ENCODE data around the gene WWOX.
"Not testable (repeated sequence)": the region's sequence is repeated elsewhere in the genome, so short reads cannot be mapped to it uniquely, and the experiment has no call there.

Gene WWOX

DNA sequence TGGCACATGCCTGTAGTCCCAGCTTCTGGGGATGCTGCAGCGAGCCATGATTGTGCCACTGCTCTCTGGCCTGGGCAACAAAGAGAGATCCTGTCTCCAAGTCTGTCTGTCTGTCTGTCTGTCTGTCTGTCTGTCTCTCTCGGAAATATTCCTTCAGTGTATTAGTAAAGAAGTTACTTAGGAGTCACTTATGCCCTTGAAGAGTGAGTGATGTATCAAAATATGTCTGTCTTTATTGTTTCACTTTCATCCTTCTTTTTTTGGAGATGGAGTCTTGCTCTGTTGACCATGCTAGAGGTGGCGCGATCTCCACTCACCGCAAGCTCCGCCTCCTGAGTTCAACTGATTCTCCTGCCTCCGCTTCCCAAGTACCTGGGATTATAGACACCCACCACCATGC lies 410.5 kb downstream of the WWOX start:
- no peak for DNase-seq (ENCODE audit: extremely low spot score)
- TF ChIP-seq, protein P1, sequence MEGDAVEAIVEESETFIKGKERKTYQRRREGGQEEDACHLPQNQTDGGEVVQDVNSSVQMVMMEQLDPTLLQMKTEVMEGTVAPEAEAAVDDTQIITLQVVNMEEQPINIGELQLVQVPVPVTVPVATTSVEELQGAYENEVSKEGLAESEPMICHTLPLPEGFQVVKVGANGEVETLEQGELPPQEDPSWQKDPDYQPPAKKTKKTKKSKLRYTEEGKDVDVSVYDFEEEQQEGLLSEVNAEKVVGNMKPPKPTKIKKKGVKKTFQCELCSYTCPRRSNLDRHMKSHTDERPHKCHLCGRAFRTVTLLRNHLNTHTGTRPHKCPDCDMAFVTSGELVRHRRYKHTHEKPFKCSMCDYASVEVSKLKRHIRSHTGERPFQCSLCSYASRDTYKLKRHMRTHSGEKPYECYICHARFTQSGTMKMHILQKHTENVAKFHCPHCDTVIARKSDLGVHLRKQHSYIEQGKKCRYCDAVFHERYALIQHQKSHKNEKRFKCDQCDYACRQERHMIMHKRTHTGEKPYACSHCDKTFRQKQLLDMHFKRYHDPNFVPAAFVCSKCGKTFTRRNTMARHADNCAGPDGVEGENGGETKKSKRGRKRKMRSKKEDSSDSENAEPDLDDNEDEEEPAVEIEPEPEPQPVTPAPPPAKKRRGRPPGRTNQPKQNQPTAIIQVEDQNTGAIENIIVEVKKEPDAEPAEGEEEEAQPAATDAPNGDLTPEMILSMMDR (IDR thresholded peaks at IDR 0.05; ENCODE audit: control extremely low read depth, extremely low read depth, low read depth, missing control alignments): no peak
- POLR2A ChIA-PET: no interaction called here
- CTCF ChIA-PET: no interaction called here

DNA sequence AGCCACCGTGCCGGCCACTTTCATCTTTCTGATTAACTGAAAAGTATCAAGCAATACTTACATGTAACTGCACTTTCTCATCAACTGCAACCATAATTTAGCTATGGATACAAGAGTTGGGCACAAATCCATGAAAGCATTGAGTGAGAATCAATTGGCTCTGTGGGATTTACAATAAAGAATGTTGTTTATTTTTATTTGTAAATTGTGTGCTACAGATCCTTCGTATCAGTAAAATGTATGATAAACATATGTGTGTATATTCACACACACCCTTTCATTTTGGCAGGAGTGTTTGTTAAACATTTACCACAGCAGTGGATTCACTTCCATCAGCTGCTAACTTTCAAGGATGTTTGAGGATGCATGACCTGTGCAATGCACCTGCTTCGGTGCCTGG lies 411.0 kb downstream of the WWOX start:
- CTCF ChIA-PET: no interaction called here
- TF ChIP-seq, protein P1 (IDR thresholded peaks at IDR 0.05; ENCODE audit: control extremely low read depth, extremely low read depth, low read depth, missing control alignments): no peak
- DNase-seq (ENCODE audit: extremely low spot score): no peak
- POLR2A ChIA-PET: no interaction called here

DNA sequence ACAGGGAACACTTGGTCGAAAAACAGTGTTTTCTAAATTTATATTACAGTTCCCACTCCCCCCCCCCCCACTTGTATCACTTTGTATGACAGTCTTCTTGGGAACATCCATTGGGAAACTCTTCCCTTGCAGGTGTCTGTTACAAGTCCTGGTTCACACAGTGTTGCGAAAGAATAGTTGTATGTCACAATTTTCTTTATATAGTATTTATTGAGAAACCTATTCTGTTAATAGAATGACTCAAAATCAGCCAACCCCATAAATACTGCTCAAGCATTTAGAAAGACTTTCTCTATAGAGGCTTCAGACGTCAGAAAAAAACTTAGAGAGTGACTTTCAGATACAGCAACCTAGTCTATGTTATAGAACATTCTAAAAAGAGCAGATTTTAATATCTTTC lies 414.4 kb downstream of the WWOX start:
- CTCF ChIA-PET: interaction anchor here (1.4 to 3.4 kb wide), 3 partner anchors 10 to 257 kb away, joined by 3 to 15 read pairs (median 3); no protein-coding TSS in a partner anchor
- DNase-seq (ENCODE audit: extremely low spot score): no peak
- POLR2A ChIA-PET: no interaction called here
- TF ChIP-seq, protein P1 (IDR thresholded peaks at IDR 0.05; ENCODE audit: control extremely low read depth, extremely low read depth, low read depth, missing control alignments): no peak

DNA sequence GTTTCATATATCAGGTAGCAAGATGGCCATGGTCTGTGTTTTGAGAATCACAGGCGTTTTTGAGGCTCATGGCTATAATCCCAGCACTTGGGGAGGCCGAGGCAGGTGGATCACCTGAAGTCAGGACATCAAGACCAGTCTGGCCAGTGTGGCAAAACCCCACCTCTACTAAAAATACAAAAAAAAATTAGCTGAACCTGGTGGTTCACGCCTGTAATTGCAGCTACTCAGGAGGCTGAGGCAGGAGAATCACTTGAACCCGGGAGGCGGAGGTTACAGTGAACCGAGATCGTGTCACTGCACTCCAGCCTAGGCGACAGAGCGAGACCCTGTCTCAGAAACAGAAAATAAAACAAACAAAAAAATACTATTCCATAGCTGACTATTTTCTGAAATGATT lies 415.4 kb downstream of the WWOX start:
- DNase-seq (ENCODE audit: extremely low spot score); POLR2A ChIA-PET: not testable (repeated sequence)
- CTCF ChIA-PET: interaction anchor here (1.2 to 3.4 kb wide), 4 partner anchors 10 to 256 kb away, joined by 3 to 15 read pairs (median 3); no protein-coding TSS in a partner anchor

DNA sequence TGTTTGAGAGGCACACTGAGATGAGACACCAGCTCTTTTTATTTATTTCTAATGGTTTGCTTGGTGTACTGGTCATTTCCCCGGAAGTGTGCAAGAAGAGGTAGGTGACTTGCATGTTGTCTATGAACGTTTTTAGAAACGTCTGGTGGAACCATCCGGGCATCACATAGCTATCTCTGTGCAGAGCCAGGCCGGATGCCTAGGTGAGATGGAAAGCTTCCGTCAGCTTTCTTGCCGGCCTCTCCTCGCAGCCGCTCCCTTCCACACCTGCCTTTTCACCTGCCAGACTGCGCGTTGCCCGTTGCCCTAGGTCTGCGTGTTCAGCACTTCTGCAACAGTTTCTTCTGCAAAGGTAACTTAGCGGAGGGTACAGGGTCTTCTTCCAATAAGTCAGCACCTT lies 416.0 kb downstream of the WWOX start:
- no peak for DNase-seq (ENCODE audit: extremely low spot score)
- TF ChIP-seq, protein P1 (IDR thresholded peaks at IDR 0.05; ENCODE audit: control extremely low read depth, extremely low read depth, low read depth, missing control alignments): no peak
- POLR2A ChIA-PET: no interaction called here
- CTCF ChIA-PET: interaction anchor here (1.2 to 3.4 kb wide), 4 partner anchors 9 to 255 kb away, joined by 3 to 15 read pairs (median 3); no protein-coding TSS in a partner anchor

DNA sequence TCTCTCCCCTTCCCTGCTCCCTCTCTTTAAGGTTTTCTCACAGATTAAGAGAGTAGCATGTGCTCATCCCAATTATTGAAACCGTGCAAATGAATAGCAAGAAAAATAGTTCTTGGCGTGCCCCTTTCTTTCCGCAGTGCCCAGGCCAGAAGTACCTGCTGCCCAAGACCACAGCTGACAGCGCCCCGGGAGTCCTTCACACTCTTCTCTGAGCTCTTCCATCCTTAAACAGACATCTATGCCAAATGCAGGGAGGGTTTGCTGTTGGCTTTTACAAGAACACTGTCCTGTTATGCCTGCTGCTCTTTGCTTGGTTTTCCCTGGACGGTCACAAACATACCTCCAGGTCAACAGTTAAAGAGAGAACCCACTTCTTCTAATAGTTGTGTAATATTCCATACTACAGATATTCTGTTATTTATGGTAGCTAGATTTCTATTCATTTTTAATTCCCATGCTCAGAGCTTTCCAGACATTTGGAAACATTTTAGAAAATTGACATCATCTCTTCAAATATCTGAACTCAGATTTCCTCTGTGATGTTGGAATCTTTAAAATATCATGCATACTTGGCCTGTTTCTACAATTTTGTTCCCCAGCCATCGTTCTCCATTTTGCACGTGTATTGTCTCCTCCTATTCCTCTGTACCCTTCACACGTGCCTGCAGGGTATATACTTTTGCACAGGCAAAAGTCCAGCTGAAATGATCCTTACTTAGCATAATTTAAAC lies 416.7 kb downstream of the WWOX start:
- TF ChIP-seq, protein P1 (IDR thresholded peaks at IDR 0.05; ENCODE audit: control extremely low read depth, extremely low read depth, low read depth, missing control alignments): no peak
- DNase-seq (ENCODE audit: extremely low spot score): no peak
- CTCF ChIA-PET: interaction anchor here (1.2 to 3.4 kb wide), 2 partner anchors 12 to 38 kb away, joined by 3 to 15 read pairs; no protein-coding TSS in a partner anchor
- POLR2A ChIA-PET: no interaction called here

DNA sequence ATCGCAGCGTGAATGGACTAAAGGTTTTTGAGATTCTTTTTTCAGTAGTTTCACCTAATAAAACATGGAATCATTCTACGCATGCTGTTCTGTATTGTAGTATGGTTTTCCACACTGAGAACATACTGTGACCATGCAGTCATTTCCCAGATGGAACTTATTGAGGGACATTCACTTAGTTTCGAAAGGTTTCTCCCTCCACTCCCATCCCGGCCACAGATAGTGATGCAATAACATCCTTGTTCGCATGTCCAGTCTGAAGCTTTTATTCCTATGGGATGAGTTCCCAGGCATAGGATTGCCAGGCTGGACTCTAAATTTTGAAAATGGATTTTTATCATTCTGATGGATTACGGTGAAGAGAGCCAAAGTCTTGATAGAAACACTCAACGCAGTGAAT lies 420.4 kb downstream of the WWOX start:
- no peak for DNase-seq (ENCODE audit: extremely low spot score)
- ChIA-PET CTCF (interaction anchor here (1.7 kb wide), 1 partner anchor 41 kb away, joined by 3 read pairs; no protein-coding TSS in a partner anchor), POLR2A (no interaction called here)
- TF ChIP-seq, protein P1 (IDR thresholded peaks at IDR 0.05; ENCODE audit: control extremely low read depth, extremely low read depth, low read depth, missing control alignments): no peak
